AG09319 (cell line): ENCODE data around the gene CLN6.

Experiments used
- DNase-seq: peaks from one replicate; pipeline ENCODE4 v3.0.0-alpha.2; 2010; ENCODE audit warnings: low read depth; ENCODE audit errors: extremely low read depth
- TF ChIP-seq, protein P1 (sequence below): IDR thresholded peaks from 2 replicates; pipeline ENCODE4 v1.5.1; 2011; ENCODE audit warnings: low read depth, mild to moderate bottlenecking, inconsistent platforms, low read length, moderate library complexity

Gene CLN6

GRCh38 chr15:68264282-68264681 is 34.8 kb upstream of the CLN6 start:
- TF ChIP-seq, protein P1, sequence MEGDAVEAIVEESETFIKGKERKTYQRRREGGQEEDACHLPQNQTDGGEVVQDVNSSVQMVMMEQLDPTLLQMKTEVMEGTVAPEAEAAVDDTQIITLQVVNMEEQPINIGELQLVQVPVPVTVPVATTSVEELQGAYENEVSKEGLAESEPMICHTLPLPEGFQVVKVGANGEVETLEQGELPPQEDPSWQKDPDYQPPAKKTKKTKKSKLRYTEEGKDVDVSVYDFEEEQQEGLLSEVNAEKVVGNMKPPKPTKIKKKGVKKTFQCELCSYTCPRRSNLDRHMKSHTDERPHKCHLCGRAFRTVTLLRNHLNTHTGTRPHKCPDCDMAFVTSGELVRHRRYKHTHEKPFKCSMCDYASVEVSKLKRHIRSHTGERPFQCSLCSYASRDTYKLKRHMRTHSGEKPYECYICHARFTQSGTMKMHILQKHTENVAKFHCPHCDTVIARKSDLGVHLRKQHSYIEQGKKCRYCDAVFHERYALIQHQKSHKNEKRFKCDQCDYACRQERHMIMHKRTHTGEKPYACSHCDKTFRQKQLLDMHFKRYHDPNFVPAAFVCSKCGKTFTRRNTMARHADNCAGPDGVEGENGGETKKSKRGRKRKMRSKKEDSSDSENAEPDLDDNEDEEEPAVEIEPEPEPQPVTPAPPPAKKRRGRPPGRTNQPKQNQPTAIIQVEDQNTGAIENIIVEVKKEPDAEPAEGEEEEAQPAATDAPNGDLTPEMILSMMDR = no peak
- no peak for DNase-seq

DNA sequence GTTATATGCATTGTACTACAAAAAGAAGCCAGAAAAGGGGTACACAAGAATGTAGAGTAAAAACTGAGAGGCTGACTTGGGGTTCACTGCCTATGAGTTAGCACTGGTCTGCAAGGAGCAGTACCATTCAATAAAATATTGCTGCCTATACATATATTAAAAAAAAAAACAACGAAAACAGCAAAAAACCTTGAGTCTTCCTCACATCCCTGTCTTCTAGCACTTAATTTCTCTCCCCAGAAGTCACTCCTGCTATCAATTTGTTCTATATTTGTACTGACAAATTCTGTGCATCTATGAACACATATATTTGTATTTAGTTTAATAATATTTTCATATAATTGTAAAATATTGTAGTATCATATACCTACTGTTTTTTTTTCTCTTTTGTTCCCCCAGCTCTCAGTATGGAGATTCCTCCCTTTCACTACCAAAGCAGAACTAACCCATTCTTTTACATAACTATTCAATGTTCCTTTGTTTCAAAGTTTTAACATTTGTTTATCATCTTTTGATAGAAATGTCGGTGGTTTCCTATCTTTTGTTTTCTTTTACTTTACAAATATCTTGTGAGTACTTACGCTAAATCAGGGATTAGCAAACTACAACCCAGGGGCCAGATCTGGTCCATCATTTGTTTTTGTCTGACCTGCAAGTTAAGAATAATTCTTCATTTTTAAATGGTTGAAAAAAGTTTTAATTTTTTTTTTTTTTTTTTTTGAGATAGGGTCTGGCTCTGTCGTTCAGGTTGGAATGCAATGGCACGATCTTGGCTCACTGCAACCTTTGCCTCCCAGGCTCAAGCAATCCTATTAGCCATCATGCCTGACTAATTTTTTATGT is 33.2 kb upstream of the CLN6 start:
- TF ChIP-seq, protein P1 = no peak
- no peak for DNase-seq

GRCh38 chr15:68261980-68262379 is 32.5 kb upstream of the CLN6 start:
- DNase-seq = no peak
- TF ChIP-seq, protein P1 = no peak

DNA sequence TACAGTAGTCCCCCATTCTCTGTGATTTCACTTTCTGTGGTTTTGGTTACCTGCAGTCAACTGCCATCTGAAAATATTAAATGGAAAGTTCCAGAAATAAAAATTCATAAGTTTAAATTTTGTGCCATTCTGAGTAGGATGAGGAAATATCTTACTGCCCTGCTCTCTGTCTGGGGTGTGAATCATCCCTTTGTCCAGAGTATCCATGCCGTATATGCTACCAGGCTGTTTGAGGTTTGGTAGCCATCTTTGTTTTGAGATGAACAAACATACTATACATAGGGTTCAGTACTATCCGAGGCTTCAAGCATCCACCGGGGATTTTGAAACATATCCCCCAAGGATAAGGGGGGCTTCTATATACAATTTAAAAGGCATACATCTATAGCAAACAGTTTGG is 31.7 kb upstream of the CLN6 start:
- no peak for DNase-seq
- TF ChIP-seq, protein P1 = no peak

- TF ChIP-seq, protein P1 = no peak
- no peak for DNase-seq
These were observed 30.4 kb upstream of the CLN6 start for GRCh38 chr15:68259883-68260282.

GRCh38 chr15:68258692-68259091 is 29.2 kb upstream of the CLN6 start:
- TF ChIP-seq, protein P1 = no peak

GRCh38 chr15:68256675-68257450 is 27.3 kb upstream of the CLN6 start:
- peak; percentile 84 for DNase-seq
- TF ChIP-seq, protein P1 = no peak

More at GRCh38 chr15:68258692-68259091, 29.2 kb upstream of the CLN6 start:
- no peak for DNase-seq
